Panc1 (cell line): ENCODE results near the gene PTPRR.

ENCODE experiments used
- CTCF ChIP-seq: fragments of 450-650 bp; IDR thresholded peaks from 2 replicates; pipeline ENCODE4 v1.5.1; 2017; ENCODE audit warnings: mild to moderate bottlenecking
- TF ChIP-seq, protein P1 (sequence below), 2 experiments: IDR thresholded peaks; 2 replicates each; pipeline ENCODE4 v1.6.1; 2011 to 2012; ENCODE audit warnings: low read depth in 2 of 2, control low read depth in 1 of 2, low read length in 1 of 2, mild to moderate bottlenecking in 1 of 2, moderate library complexity in 1 of 2; ENCODE audit not compliant: insufficient read depth in 1 of 2

DNA sequence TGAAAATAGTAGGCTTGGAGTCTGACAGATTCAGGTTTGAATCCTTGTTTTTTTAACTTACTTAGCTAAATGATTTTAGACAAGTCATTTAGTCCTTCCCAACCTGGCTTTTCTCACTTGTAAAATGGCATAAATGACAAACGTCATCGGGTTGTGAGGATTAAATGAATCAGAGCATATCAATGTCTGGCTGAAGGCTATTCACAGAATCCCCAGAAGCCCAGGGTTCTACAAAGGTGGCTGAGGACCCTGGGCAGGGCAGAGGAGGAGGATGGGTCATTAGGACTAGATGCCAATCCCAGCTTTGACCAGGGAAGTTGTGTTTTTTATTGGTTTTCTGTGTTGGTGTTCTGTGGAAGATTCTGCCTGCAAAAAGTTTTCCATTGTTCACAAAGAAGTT, 275.7 kb downstream of the PTPRR start:
- no peak for TF ChIP-seq CTCF
- TF ChIP-seq, protein P1, sequence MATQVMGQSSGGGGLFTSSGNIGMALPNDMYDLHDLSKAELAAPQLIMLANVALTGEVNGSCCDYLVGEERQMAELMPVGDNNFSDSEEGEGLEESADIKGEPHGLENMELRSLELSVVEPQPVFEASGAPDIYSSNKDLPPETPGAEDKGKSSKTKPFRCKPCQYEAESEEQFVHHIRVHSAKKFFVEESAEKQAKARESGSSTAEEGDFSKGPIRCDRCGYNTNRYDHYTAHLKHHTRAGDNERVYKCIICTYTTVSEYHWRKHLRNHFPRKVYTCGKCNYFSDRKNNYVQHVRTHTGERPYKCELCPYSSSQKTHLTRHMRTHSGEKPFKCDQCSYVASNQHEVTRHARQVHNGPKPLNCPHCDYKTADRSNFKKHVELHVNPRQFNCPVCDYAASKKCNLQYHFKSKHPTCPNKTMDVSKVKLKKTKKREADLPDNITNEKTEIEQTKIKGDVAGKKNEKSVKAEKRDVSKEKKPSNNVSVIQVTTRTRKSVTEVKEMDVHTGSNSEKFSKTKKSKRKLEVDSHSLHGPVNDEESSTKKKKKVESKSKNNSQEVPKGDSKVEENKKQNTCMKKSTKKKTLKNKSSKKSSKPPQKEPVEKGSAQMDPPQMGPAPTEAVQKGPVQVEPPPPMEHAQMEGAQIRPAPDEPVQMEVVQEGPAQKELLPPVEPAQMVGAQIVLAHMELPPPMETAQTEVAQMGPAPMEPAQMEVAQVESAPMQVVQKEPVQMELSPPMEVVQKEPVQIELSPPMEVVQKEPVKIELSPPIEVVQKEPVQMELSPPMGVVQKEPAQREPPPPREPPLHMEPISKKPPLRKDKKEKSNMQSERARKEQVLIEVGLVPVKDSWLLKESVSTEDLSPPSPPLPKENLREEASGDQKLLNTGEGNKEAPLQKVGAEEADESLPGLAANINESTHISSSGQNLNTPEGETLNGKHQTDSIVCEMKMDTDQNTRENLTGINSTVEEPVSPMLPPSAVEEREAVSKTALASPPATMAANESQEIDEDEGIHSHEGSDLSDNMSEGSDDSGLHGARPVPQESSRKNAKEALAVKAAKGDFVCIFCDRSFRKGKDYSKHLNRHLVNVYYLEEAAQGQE (IDR thresholded peaks at IDR 0.05; ENCODE audit: insufficient read depth in 1 of 2, low read depth in 2 of 2, low read length in 1 of 2): no peak
